GM12864 (cell line): ENCODE measurements around the gene ASB9.
"Not testable (repeated sequence)": the region's sequence is repeated elsewhere in the genome, so short reads cannot be mapped to it uniquely, and the experiment has no call there.

ENCODE experiments used
- DNase-seq: peaks from one replicate; pipeline ENCODE4 v3.0.0-alpha.2; 2011; ENCODE audit warnings: low read depth
- H3K4me3 ChIP-seq: 2 replicates; pipeline ENCODE4 v1.5.1; 2011; ENCODE audit warnings: mild to moderate bottlenecking, low read depth, low read length, control low read depth
- CTCF ChIP-seq: IDR thresholded peaks from 2 replicates; pipeline ENCODE4 v1.5.1; 2011; ENCODE audit warnings: low read depth, mild to moderate bottlenecking, moderate library complexity, low read length, control low read depth, inconsistent platforms; ENCODE audit errors: missing control alignments

ASB9 gene

GRCh38 chrX:15269618-15270521 lies at the start of gene ASB9:
Gene ASB9 (minus strand): TSS chrX:15270083. CDS start chrX:15269874, 209 bp downstream.
- TF ChIP-seq CTCF, result no peak
- DNase-seq, result no peak
- no peak within 1 kb of the TSS for H3K4me3 ChIP-seq

- no peak for DNase-seq
- H3K4me3 ChIP-seq, result no peak overlapping the region
- no peak for TF ChIP-seq CTCF
These were observed 49.2 kb upstream of the ASB9 start for GRCh38 chrX:15319075-15319474.

- no peak for DNase-seq
- no peak for TF ChIP-seq CTCF
- no peak within 1 kb of the TSS for H3K4me3 ChIP-seq
These were observed 45.6 kb upstream of the ASB9 start, which contains the start of gene ASB11 for GRCh38 chrX:15315509-15315908. Gene ASB11 (minus strand): TSS chrX:15315640. CDS start chrX:15315605, 35 bp downstream.

GRCh38 chrX:15314472-15314871 lies 44.6 kb upstream of the ASB9 start:
- H3K4me3 ChIP-seq, result no peak overlapping the region
- DNase-seq, result no peak
- no peak for TF ChIP-seq CTCF

GRCh38 chrX:15311119-15311518 lies 41.2 kb upstream of the ASB9 start:
- DNase-seq, result no peak
- TF ChIP-seq CTCF, result no peak
- H3K4me3 ChIP-seq, result no peak overlapping the region

GRCh38 chrX:15310117-15310516 lies 40.2 kb upstream of the ASB9 start:
- H3K4me3 ChIP-seq, result no peak overlapping the region
- no peak for DNase-seq
- TF ChIP-seq CTCF, result no peak

- DNase-seq, H3K4me3 ChIP-seq: not testable (repeated sequence)
These were observed 36.0 kb upstream of the ASB9 start for GRCh38 chrX:15305899-15306298.
